ENCODE data around the gene SLC25A11. TPM values are rescaled to one million over a fixed set of nuclear protein-coding genes. Genes with fewer than 3 reads are reported as not detected.

The SLC25A11 gene
- total RNA-seq, 1 donor from 2014 or later: 72.2 TPM

DNA sequence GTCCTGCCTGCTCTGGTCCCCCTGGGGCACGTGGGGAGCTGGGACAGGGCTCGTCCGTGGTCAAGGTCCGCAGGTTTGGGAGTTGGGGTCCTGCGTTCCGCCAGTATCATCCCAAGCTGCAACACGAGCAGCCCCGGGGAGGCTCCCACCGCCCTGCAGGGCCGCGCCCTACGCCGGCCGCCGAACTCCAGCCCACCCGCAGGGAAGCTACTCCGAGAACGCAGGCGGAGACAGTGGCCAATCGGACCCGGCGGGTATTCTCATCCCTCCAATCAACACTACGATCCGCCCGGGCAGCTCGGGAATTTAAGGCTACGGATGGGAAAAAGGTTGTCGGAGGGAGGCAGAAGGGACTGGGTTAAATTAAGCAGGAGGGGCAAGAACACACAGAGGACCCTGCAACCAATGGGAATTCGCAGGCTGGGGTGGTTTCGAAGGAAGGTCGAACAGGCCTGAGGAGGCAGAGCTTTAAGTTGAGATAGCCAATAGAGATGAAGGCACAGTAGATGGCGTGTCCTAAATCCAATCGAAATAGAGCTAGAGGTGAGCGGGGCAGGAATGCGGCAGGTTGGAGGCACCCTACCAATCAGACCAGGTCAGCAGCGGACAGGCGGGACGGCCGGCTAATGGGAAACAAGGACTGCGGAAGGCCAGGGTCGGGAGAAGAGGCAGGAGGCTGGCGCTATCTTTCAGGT, 27.1 kb upstream of the SLC25A11 start:
- H3K4me1 Mint-ChIP-seq (ENCODE audit: low read depth, unreplicated experiment): peaks cover 20% of the 10 kb centered on the region
- no peak overlapping the region for H3K4me3 Mint-ChIP-seq (ENCODE audit: unreplicated experiment)
- DNase-seq: peak; percentile 94
- H3K27ac Mint-ChIP-seq (ENCODE audit: unreplicated experiment): no peak overlapping the region
- H3K36me3 Mint-ChIP-seq (ENCODE audit: unreplicated experiment): no peaks in the 10 kb centered on the region
- H3K27me3 Mint-ChIP-seq (ENCODE audit: unreplicated experiment): peaks cover 21% of the 10 kb centered on the region
- TF ChIP-seq, protein P1, sequence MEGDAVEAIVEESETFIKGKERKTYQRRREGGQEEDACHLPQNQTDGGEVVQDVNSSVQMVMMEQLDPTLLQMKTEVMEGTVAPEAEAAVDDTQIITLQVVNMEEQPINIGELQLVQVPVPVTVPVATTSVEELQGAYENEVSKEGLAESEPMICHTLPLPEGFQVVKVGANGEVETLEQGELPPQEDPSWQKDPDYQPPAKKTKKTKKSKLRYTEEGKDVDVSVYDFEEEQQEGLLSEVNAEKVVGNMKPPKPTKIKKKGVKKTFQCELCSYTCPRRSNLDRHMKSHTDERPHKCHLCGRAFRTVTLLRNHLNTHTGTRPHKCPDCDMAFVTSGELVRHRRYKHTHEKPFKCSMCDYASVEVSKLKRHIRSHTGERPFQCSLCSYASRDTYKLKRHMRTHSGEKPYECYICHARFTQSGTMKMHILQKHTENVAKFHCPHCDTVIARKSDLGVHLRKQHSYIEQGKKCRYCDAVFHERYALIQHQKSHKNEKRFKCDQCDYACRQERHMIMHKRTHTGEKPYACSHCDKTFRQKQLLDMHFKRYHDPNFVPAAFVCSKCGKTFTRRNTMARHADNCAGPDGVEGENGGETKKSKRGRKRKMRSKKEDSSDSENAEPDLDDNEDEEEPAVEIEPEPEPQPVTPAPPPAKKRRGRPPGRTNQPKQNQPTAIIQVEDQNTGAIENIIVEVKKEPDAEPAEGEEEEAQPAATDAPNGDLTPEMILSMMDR (IDR thresholded peaks at IDR 0.05; ENCODE audit: partially characterized antibody, unreplicated experiment): no peak
- H3K9me3 Mint-ChIP-seq (ENCODE audit: unreplicated experiment): peaks cover 5% of the 10 kb centered on the region

DNA sequence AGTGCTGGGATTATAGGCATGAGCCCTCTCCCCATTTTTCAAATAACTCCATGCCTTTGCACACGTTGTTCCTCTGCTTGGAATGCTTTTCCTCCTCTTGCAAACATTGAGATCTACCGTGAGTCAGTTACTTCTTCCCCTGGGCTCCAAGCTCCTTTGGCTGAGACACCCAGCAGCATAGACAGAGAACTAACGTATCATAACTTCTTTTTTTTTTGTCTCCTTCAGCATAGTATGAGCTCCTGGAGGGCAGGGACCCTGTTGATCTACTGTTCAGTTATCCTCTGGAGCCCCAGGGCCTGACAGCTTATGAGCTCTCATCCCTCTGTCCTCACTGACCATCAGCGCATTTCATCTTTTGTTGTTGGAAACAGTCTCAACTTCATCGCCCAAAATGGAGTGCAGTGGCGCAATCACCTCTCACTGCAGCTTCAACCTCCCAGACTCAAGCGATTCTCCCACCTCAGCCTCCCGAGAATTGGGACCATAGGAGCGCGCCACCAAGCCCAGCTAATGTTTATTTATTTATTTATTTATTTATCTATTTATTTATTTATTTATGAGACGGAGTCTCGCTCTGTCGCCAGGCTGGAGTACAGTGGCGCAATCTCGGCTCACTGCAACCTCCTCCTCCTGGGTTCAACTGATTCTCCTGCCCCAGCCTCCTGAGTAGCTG, 25.6 kb upstream of the SLC25A11 start:
- H3K36me3 Mint-ChIP-seq (ENCODE audit: unreplicated experiment): no peaks in the 10 kb centered on the region
- peaks cover 3% of the 10 kb centered on the region for H3K9me3 Mint-ChIP-seq (ENCODE audit: unreplicated experiment)
- peaks cover 20% of the 10 kb centered on the region for H3K4me1 Mint-ChIP-seq (ENCODE audit: low read depth, unreplicated experiment)
- no peak for DNase-seq
- peaks cover 16% of the 10 kb centered on the region for H3K27me3 Mint-ChIP-seq (ENCODE audit: unreplicated experiment)
- H3K4me3 Mint-ChIP-seq (ENCODE audit: unreplicated experiment): peak overlapping the region; percentile 72
- TF ChIP-seq, protein P1 (IDR thresholded peaks at IDR 0.05; ENCODE audit: partially characterized antibody, unreplicated experiment): no peak
- no peak overlapping the region for H3K27ac Mint-ChIP-seq (ENCODE audit: unreplicated experiment)

DNA sequence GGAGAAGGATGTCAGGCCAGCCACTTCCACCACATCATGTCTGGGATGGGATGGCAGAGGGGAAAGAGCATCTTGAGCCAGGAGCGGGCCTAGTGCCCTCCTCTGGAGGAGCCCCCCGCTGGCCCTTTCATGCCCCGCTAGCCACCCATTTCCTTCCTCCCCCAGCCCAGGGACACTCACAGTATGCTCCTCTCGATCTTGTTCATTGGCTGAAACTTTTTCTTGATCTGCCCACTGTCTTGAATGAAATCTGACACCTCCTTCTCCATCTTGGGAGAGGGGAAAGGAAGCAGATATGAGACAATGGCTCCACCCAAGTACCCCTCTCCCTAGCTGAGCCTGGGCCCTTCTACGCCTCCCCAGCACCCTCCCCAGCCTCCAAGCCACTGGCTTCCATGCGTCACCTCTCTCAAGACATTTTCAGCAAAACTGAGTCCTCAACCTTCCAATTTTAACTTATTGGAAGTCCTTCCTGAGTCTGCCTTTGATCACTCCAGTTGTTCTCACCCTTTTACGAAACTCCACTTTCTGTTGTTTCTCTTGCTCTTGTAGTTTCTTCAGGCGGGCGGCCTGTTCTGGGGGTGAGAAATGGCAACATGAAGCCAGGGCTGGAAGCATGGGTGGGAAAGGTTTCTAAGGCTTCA, 20.6 kb upstream of the SLC25A11 start:
- peaks cover 6% of the 10 kb centered on the region for H3K4me1 Mint-ChIP-seq (ENCODE audit: low read depth, unreplicated experiment)
- TF ChIP-seq, protein P1 (IDR thresholded peaks at IDR 0.05; ENCODE audit: partially characterized antibody, unreplicated experiment): no peak
- no peak overlapping the region for H3K27ac Mint-ChIP-seq (ENCODE audit: unreplicated experiment)
- H3K9me3 Mint-ChIP-seq (ENCODE audit: unreplicated experiment): no peaks in the 10 kb centered on the region
- DNase-seq: no peak
- no peak overlapping the region for H3K4me3 Mint-ChIP-seq (ENCODE audit: unreplicated experiment)
- H3K36me3 Mint-ChIP-seq (ENCODE audit: unreplicated experiment): no peaks in the 10 kb centered on the region
- peaks cover 3% of the 10 kb centered on the region for H3K27me3 Mint-ChIP-seq (ENCODE audit: unreplicated experiment)

DNA sequence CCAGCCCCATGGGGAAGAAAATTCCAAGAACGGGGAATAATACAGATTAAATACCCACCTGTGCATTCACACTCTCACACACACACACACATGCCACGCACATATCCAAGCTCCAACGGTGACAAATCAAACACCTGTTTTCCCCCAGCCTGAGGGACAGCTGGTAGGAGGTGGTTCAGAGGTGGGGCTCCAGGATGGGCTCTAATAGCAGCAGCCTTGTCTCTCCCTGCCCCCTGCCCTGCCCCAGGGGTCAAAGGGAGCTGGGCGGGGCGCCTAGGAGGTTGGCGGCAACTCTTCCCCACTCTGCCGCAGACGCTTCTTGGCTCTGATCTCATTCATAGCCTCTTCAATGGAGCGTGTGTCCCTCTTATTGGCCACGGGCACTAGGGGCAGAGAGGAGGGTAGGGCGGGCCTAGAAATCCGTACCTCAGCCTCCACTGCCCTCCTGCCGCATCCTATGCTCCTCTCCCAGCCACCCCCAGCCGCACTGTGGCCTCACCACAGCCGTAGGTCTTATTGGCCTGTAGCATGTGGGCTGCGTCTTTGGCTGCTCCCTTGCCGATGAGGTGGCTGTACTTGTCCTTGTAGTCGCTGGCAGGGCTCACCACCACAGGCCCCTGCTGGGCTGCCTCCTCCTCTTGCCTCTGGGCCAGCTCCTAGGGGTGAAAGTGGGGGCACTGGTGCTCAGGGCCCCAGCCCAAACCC, 19.6 kb upstream of the SLC25A11 start:
- H3K27ac Mint-ChIP-seq (ENCODE audit: unreplicated experiment): no peak overlapping the region
- TF ChIP-seq, protein P1 (IDR thresholded peaks at IDR 0.05; ENCODE audit: partially characterized antibody, unreplicated experiment): no peak

More for the DNA sequence above, 19.6 kb upstream of the SLC25A11 start:
- DNase-seq: no peak
- no peaks in the 10 kb centered on the region for H3K9me3 Mint-ChIP-seq (ENCODE audit: unreplicated experiment)
- peaks cover 4% of the 10 kb centered on the region for H3K4me1 Mint-ChIP-seq (ENCODE audit: low read depth, unreplicated experiment)
- H3K27me3 Mint-ChIP-seq (ENCODE audit: unreplicated experiment): peaks cover 1% of the 10 kb centered on the region
- H3K4me3 Mint-ChIP-seq (ENCODE audit: unreplicated experiment): no peak overlapping the region
- no peaks in the 10 kb centered on the region for H3K36me3 Mint-ChIP-seq (ENCODE audit: unreplicated experiment)
